Mesendoderm (in vitro differentiated cells): ENCODE results near the gene RBM33.

ENCODE experiments used
- DNase-seq: peaks from one replicate; pipeline ENCODE4 v3.0.0; 2013
- H2AK5ac ChIP-seq: 2 replicates; pipeline ENCODE4 v1.6.1; 2013; ENCODE audit warnings: low read length, inconsistent platforms
- H2BK120ac ChIP-seq: 2 replicates; pipeline ENCODE4 v1.6.1; 2013; ENCODE audit warnings: low read depth, mild to moderate bottlenecking, low read length, moderate library complexity, mixed read lengths
- H2BK15ac ChIP-seq: replicated peaks from 2 replicates; pipeline ENCODE4 v1.6.1; 2013; ENCODE audit warnings: low read depth, mild to moderate bottlenecking, moderate library complexity
- H2BK5ac ChIP-seq: 2 replicates; pipeline ENCODE4 v1.6.1; 2013; ENCODE audit warnings: low read length, inconsistent platforms
- H3K18ac ChIP-seq: 2 replicates; pipeline ENCODE4 v1.6.1; 2013; ENCODE audit warnings: mild to moderate bottlenecking, low read length, mixed read lengths
- H3K23ac ChIP-seq: one replicate; pipeline ENCODE4 v1.6.1; 2013; ENCODE audit warnings: low read length
- H3K27ac ChIP-seq: 2 replicates; pipeline ENCODE4 v1.5.1; 2013; ENCODE audit warnings: low read depth, mild to moderate bottlenecking, inconsistent platforms, low read length, moderate library complexity
- H3K27me3 ChIP-seq: 2 replicates; pipeline ENCODE4 v1.6.1; 2013; ENCODE audit warnings: low read length, control low read depth, mild to moderate bottlenecking, inconsistent platforms; ENCODE audit not compliant: insufficient read depth, poor library complexity
- H3K36me3 ChIP-seq: 2 replicates; pipeline ENCODE4 v1.6.1; 2013; ENCODE audit warnings: low read length, inconsistent platforms; ENCODE audit not compliant: control insufficient read depth, insufficient read depth
- H3K4ac ChIP-seq: one replicate; pipeline ENCODE4 v1.6.1; 2013; ENCODE audit warnings: low read depth, mild to moderate bottlenecking, low read length, moderate library complexity
- H3K4me1 ChIP-seq: 2 replicates; pipeline ENCODE4 v1.6.1; 2013; ENCODE audit warnings: low read depth, low read length, inconsistent platforms; ENCODE audit not compliant: control insufficient read depth
- H3K4me2 ChIP-seq: 2 replicates; pipeline ENCODE4 v1.6.1; 2013; ENCODE audit warnings: low read length
- H3K4me3 ChIP-seq: 2 replicates; pipeline ENCODE4 v1.5.1; 2013; ENCODE audit warnings: mild to moderate bottlenecking, low read length
- H3K56ac ChIP-seq: one replicate; pipeline ENCODE4 v1.6.1; 2013; ENCODE audit warnings: low read length
- H3K79me1 ChIP-seq: 2 replicates; pipeline ENCODE4 v1.6.1; 2013; ENCODE audit warnings: low read length, inconsistent platforms
- H3K79me2 ChIP-seq: 2 replicates; pipeline ENCODE4 v1.6.1; 2013; ENCODE audit warnings: mild to moderate bottlenecking, low read length; ENCODE audit not compliant: control insufficient read depth, insufficient read depth
- H3K9ac ChIP-seq: 2 replicates; pipeline ENCODE4 v1.6.1; 2013; ENCODE audit warnings: low read length, inconsistent platforms
- H4K5ac ChIP-seq: one replicate; pipeline ENCODE4 v1.6.1; 2013; ENCODE audit warnings: low read length
- H4K8ac ChIP-seq: one replicate; pipeline ENCODE4 v1.6.1; 2013; ENCODE audit warnings: low read depth, mild to moderate bottlenecking, control low read depth, low read length, moderate library complexity
- WGBS: extraction: QIAGEN DNeasy Blood & Tissue Kit; methylation state at CpG from one replicate; pipeline ENCODE4 v1.1.7; 2013; ENCODE audit warnings: low lambda C conversion rate, missing lambda C conversion rate; ENCODE audit not compliant: insufficient coverage; ENCODE audit errors: extremely low coverage; 5-methylcytosine and 5-hydroxymethylcytosine counted together

The RBM33 gene

GRCh38 chr7:155631155-155631554, 13.3 kb upstream of the RBM33 start:
- Histone ChIP-seq H3K4me3 (no peak overlapping the region), H3K56ac (no peak overlapping the region), H3K4ac (no peak overlapping the region), H2BK5ac (no peak overlapping the region), H4K5ac (no peak overlapping the region), H2BK120ac (no peak overlapping the region), H3K27me3 (no peaks in the 10 kb centered on the region), H3K9ac (no peak overlapping the region), H3K36me3 (no peaks in the 10 kb centered on the region), H2AK5ac (no peak overlapping the region), H3K79me1 (no peaks in the 10 kb centered on the region), H3K27ac (no peak overlapping the region), H3K18ac (no peak overlapping the region), H2BK15ac (no peak overlapping the region), H3K23ac (no peak overlapping the region), H3K79me2 (no peaks in the 10 kb centered on the region), H3K4me1 (no peaks in the 10 kb centered on the region), H4K8ac (no peak overlapping the region), H3K4me2 (no peak overlapping the region)
- WGBS, result 100% methylated on average over 1 of the region's 3 CpGs
- no peak for DNase-seq

GRCh38 chr7:155635817-155636216, 8.6 kb upstream of the RBM33 start:
- Histone ChIP-seq H4K5ac (no peak overlapping the region), H3K4me1 (no peaks in the 10 kb centered on the region), H3K56ac (no peak overlapping the region), H3K18ac (no peak overlapping the region), H3K23ac (no peak overlapping the region), H3K4me2 (no peak overlapping the region), H2BK15ac (no peak overlapping the region), H4K8ac (no peak overlapping the region), H3K27me3 (no peaks in the 10 kb centered on the region), H3K79me1 (no peaks in the 10 kb centered on the region), H2BK120ac (no peak overlapping the region), H3K4me3 (no peak overlapping the region), H3K36me3 (no peaks in the 10 kb centered on the region), H2BK5ac (no peak overlapping the region), H2AK5ac (no peak overlapping the region), H3K27ac (no peak overlapping the region), H3K4ac (no peak overlapping the region), H3K79me2 (no peaks in the 10 kb centered on the region), H3K9ac (no peak overlapping the region)
- WGBS, result no CpG with 5 or more reads among the region's 3 CpGs
- DNase-seq, result no peak

GRCh38 chr7:155637155-155637554, 7.3 kb upstream of the RBM33 start:
- Histone ChIP-seq H3K4me1 (no peaks in the 10 kb centered on the region), H2BK15ac (no peak overlapping the region), H4K8ac (no peak overlapping the region), H3K4ac (no peak overlapping the region), H4K5ac (no peak overlapping the region), H3K23ac (no peak overlapping the region), H3K27ac (no peak overlapping the region), H2AK5ac (no peak overlapping the region), H3K18ac (no peak overlapping the region), H3K4me3 (no peak overlapping the region), H3K4me2 (no peak overlapping the region), H3K56ac (no peak overlapping the region), H3K79me1 (no peaks in the 10 kb centered on the region), H3K36me3 (no peaks in the 10 kb centered on the region), H3K79me2 (no peaks in the 10 kb centered on the region), H2BK120ac (no peak overlapping the region), H2BK5ac (no peak overlapping the region), H3K9ac (no peak overlapping the region), H3K27me3 (no peaks in the 10 kb centered on the region)
- no peak for DNase-seq
- no CpG with 5 or more reads among the region's 4 CpGs for WGBS

- no peak overlapping the region for H3K9ac ChIP-seq
- H3K27me3 ChIP-seq, result no peaks in the 10 kb centered on the region
- no peak overlapping the region for H2BK120ac ChIP-seq
- H4K5ac ChIP-seq, result no peak overlapping the region
- no peaks in the 10 kb centered on the region for H3K79me1 ChIP-seq
- no peak overlapping the region for H3K4ac ChIP-seq
- no peak overlapping the region for H2BK5ac ChIP-seq
- no peaks in the 10 kb centered on the region for H3K4me1 ChIP-seq
- no CpG with 5 or more reads among the region's 6 CpGs for WGBS
- no peak overlapping the region for H3K27ac ChIP-seq
- no peak overlapping the region for H3K4me2 ChIP-seq
- no peak overlapping the region for H4K8ac ChIP-seq
- H3K18ac ChIP-seq, result no peak overlapping the region
- H3K4me3 ChIP-seq, result peak overlapping the region; percentile 8
- H3K79me2 ChIP-seq, result no peaks in the 10 kb centered on the region
- no peak overlapping the region for H3K23ac ChIP-seq
- no peak overlapping the region for H3K56ac ChIP-seq
- H2AK5ac ChIP-seq, result no peak overlapping the region
- H3K36me3 ChIP-seq, result no peaks in the 10 kb centered on the region
- DNase-seq, result no peak
- no peak overlapping the region for H2BK15ac ChIP-seq
These were observed 6.1 kb upstream of the RBM33 start for GRCh38 chr7:155638366-155638765.

GRCh38 chr7:155639958-155640520, 4.4 kb upstream of the RBM33 start:
- DNase-seq, result no peak
- Histone ChIP-seq H2AK5ac (no peak overlapping the region), H3K79me2 (peaks cover 3% of the 10 kb centered on the region), H2BK120ac (no peak overlapping the region), H3K23ac (no peak overlapping the region), H3K27ac (no peak overlapping the region), H3K9ac (no peak overlapping the region), H3K4ac (no peak overlapping the region), H4K5ac (no peak overlapping the region), H2BK5ac (no peak overlapping the region), H3K4me1 (no peaks in the 10 kb centered on the region), H4K8ac (no peak overlapping the region), H3K56ac (no peak overlapping the region), H3K79me1 (peaks cover 1% of the 10 kb centered on the region), H2BK15ac (no peak overlapping the region), H3K4me3 (no peak overlapping the region), H3K36me3 (no peaks in the 10 kb centered on the region), H3K18ac (no peak overlapping the region), H3K27me3 (no peaks in the 10 kb centered on the region), H3K4me2 (no peak overlapping the region)
- no CpG with 5 or more reads among the region's 1 CpG for WGBS

GRCh38 chr7:155640629-155641028, 3.8 kb upstream of the RBM33 start:
- Histone ChIP-seq H3K18ac (no peak overlapping the region), H3K27ac (no peak overlapping the region), H3K4me3 (no peak overlapping the region), H3K27me3 (no peaks in the 10 kb centered on the region), H3K79me1 (peaks cover 1% of the 10 kb centered on the region), H3K36me3 (no peaks in the 10 kb centered on the region), H4K8ac (no peak overlapping the region), H2BK15ac (no peak overlapping the region), H4K5ac (no peak overlapping the region), H3K56ac (no peak overlapping the region), H3K4ac (no peak overlapping the region), H2AK5ac (no peak overlapping the region), H3K4me1 (no peaks in the 10 kb centered on the region), H3K4me2 (no peak overlapping the region), H2BK120ac (no peak overlapping the region), H3K9ac (no peak overlapping the region), H2BK5ac (no peak overlapping the region), H3K23ac (no peak overlapping the region), H3K79me2 (peaks cover 9% of the 10 kb centered on the region)
- no peak for DNase-seq
- WGBS, result no CpG with 5 or more reads among the region's 4 CpGs
